ENCODE measurements around the gene CNTROB. TPM values are rescaled to one million over a fixed set of nuclear protein-coding genes. Genes with fewer than 3 reads are reported as not detected.
A peak's percentile ranks its signal among the peaks of the same experiment; 100 is the strongest.

The CNTROB gene
- total RNA-seq, 1 donor = 9.2 TPM

DNA sequence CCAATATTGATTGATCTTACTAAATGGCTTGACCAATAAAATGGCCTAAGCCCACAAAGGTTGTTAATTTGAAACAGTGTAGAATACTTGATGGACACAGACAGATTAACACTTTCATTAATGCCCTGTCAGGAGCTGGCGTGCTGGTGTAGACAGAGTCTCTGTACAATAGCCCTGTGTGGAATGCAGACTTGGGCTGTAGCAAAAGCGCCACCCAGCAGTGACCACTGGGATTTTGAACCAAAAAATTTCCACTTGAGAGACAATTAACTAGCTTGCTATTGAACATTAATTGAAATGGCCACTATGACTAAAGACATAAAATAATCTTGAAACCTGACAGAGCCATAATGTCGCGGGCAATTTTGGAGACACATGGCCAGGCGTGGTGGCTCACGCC lies 50.7 kb downstream of the CNTROB start:
- no peaks in the 10 kb centered on the region for H3K9me3 ChIP-seq (ENCODE audit: low read depth, low read length)
- H3K4me1 ChIP-seq (ENCODE audit: insufficient read depth, low read length) = peaks cover 9% of the 10 kb centered on the region
- no peaks in the 10 kb centered on the region for H3K27me3 ChIP-seq (ENCODE audit: insufficient read depth, low read length)
- H3K4me3 ChIP-seq (ENCODE audit: low read length) = no peak overlapping the region

- Histone ChIP-seq H3K4me1 (ENCODE audit: insufficient read depth, low read length) (peaks cover 16% of the 10 kb centered on the region), H3K27me3 (ENCODE audit: insufficient read depth, low read length) (no peaks in the 10 kb centered on the region), H3K4me3 (ENCODE audit: low read length) (no peak overlapping the region), H3K9me3 (ENCODE audit: low read depth, low read length) (no peaks in the 10 kb centered on the region)
Observed at GRCh38 chr17:7984904-7985303, 52.9 kb downstream of the CNTROB start.

GRCh38 chr17:7987112-7987893 lies 55.3 kb downstream of the CNTROB start:
- no peak overlapping the region for H3K4me3 ChIP-seq (ENCODE audit: low read length)
- H3K4me1 ChIP-seq (ENCODE audit: insufficient read depth, low read length) = peaks cover 19% of the 10 kb centered on the region
- no peaks in the 10 kb centered on the region for H3K9me3 ChIP-seq (ENCODE audit: low read depth, low read length)
- H3K27me3 ChIP-seq (ENCODE audit: insufficient read depth, low read length) = no peaks in the 10 kb centered on the region

DNA sequence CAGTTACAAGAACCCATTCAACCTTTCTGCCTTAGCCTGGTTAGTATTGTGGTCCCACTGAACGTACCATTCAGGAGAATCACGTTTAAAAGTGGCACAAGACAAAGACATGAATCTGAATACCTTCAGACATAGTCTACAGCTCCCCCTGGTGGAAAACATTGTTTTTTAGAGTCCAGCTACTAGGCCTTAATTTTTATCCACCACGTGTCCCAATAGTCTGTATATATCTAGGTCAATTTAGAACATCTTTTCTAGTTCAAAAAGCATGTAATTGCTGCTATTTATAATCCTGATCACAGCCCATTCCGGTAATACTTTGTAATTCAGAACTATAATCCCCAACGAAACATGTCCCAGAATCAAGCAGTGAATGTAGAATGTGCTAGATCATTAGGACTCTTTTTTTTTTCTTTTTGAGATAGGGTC lies 56.8 kb downstream of the CNTROB start:
- no peaks in the 10 kb centered on the region for H3K27me3 ChIP-seq (ENCODE audit: insufficient read depth, low read length)
- H3K9me3 ChIP-seq (ENCODE audit: low read depth, low read length) = no peaks in the 10 kb centered on the region
- peaks cover 15% of the 10 kb centered on the region for H3K4me1 ChIP-seq (ENCODE audit: insufficient read depth, low read length)
- H3K4me3 ChIP-seq (ENCODE audit: low read length) = no peak overlapping the region

GRCh38 chr17:7989781-7990655 lies 58.0 kb downstream of the CNTROB start:
- peaks cover 15% of the 10 kb centered on the region for H3K4me1 ChIP-seq (ENCODE audit: insufficient read depth, low read length)
- no peaks in the 10 kb centered on the region for H3K27me3 ChIP-seq (ENCODE audit: insufficient read depth, low read length)
- no peaks in the 10 kb centered on the region for H3K9me3 ChIP-seq (ENCODE audit: low read depth, low read length)
- peak overlapping the region; percentile 43 for H3K4me3 ChIP-seq (ENCODE audit: low read length)

DNA sequence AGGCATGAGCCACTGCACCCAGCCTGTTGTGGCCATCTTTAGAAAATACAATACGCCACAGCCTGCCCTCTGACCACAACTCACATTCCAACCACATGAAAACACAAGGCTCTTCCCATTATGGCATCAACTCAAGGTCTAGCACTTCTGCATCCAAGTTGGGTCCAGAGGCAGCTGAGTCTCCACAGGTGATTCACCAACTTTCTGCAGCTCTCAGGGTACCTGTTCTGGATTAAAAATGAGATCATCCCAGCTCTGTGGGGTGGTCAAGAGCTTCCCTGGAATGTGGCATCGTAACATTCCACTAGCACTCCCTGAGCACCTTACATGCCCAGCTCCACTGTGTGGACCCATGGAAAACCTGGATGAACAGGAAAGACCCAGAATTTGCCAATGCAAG lies 60.5 kb downstream of the CNTROB start:
- Histone ChIP-seq H3K4me1 (ENCODE audit: insufficient read depth, low read length) (peaks cover 19% of the 10 kb centered on the region), H3K27me3 (ENCODE audit: insufficient read depth, low read length) (peaks cover 3% of the 10 kb centered on the region), H3K4me3 (ENCODE audit: low read length) (no peak overlapping the region), H3K9me3 (ENCODE audit: low read depth, low read length) (no peaks in the 10 kb centered on the region)

DNA sequence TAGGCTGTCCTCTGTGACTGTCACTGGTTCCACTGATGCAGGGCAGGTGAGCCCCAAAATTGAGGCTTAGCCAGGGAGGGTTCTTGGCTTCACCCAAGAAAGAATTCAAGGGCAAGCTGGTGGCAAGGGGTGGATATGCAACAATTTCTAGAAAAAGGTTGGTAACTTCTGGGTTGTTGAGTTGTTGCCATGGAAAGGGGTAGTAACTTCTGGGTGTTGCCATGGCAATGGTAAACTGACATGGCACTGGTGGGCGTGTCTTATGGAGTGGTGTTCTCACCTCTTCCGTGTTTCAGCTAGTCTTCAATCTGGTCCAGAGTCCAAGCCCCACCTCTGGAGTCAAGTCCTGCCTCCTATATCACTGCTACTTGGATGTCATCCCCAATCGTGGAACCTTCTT lies 60.9 kb downstream of the CNTROB start:
- Histone ChIP-seq H3K9me3 (ENCODE audit: low read depth, low read length) (no peaks in the 10 kb centered on the region), H3K27me3 (ENCODE audit: insufficient read depth, low read length) (peaks cover 3% of the 10 kb centered on the region), H3K4me1 (ENCODE audit: insufficient read depth, low read length) (peaks cover 19% of the 10 kb centered on the region), H3K4me3 (ENCODE audit: low read length) (no peak overlapping the region)

DNA sequence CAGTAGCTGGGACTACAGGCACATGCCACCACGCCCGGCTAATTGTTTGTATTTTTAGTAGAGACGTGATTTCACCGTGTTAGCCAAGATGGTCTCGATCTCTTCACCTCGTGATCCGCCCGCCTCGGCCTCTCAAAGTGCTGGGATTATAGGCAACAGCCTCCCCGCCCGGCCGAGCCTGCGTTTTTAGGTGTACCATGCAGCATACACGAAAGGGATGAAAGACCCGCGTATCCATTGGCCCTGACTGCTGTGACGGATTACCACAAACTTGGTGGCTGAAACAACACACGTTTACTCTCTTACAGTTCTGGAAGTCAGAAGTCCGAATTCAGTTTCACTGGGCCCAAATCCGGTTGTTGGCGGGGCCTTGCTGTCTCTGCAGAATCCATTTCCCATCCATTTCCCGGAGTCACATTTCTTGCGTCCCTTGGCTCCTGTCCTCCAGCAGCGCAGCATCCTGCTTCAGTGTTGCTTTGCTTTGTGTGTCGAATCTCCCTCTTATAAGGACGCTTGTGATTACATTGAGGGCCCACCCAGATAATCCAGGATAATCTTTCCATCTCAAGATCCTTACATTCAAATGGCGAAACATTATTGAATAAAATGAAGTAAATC lies 62.1 kb downstream of the CNTROB start:
- Histone ChIP-seq H3K9me3 (ENCODE audit: low read depth, low read length) (no peaks in the 10 kb centered on the region), H3K4me1 (ENCODE audit: insufficient read depth, low read length) (peaks cover 19% of the 10 kb centered on the region), H3K27me3 (ENCODE audit: insufficient read depth, low read length) (peaks cover 3% of the 10 kb centered on the region), H3K4me3 (ENCODE audit: low read length) (no peak overlapping the region)

DNA sequence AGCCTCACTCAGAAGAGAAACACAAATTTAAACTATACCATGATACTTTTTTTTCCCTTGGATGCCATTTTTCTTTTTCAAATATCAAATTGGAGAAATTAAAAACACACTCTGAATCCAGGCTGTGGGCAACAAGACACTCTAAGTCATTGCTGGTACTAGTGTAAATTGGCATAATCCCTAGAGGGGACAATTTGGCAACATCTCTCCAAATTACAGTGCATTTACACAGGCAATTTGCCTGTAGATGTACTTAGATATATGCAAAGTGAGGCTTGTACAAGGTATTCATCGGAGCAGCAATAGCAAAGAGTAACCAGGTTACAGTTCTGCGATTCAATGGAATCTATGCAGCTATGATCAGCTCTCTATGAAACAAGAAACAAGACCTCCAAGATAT lies 63.7 kb downstream of the CNTROB start:
- Histone ChIP-seq H3K9me3 (ENCODE audit: low read depth, low read length) (no peaks in the 10 kb centered on the region), H3K27me3 (ENCODE audit: insufficient read depth, low read length) (peaks cover 16% of the 10 kb centered on the region), H3K4me1 (ENCODE audit: insufficient read depth, low read length) (peaks cover 5% of the 10 kb centered on the region), H3K4me3 (ENCODE audit: low read length) (no peak overlapping the region)

DNA sequence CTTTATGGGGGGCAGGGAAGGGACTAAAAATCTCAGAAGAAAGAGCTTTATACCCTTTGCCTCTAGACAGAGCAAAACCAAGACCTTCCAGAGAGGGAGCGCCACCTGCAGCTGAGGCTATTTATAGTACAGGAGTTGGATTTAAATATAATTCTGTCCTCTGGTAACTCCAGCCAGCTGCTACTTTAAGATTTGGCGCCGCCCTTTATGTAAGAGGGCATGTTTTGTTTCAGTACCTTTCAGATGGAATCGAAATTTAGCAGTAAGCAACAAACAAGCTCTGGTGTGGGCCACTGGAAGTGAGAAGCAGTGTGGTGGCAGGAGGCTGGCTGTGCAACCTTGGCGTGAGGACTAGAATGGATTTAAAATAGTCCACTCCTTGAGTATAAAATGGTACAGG lies 65.2 kb downstream of the CNTROB start:
- H3K4me1 ChIP-seq (ENCODE audit: insufficient read depth, low read length) = peaks cover 9% of the 10 kb centered on the region
- H3K4me3 ChIP-seq (ENCODE audit: low read length) = no peak overlapping the region
- peaks cover 27% of the 10 kb centered on the region for H3K27me3 ChIP-seq (ENCODE audit: insufficient read depth, low read length)
- H3K9me3 ChIP-seq (ENCODE audit: low read depth, low read length) = no peaks in the 10 kb centered on the region

Other genes with a start within 250 kb of the CNTROB start
- 9.9 TPM for gene TP53, start 244.7 kb upstream of the CNTROB start, total RNA-seq
- 3.6 TPM for gene WRAP53, start 243.7 kb upstream of the CNTROB start, total RNA-seq
- not detected for gene EFNB3, start 227.0 kb upstream of the CNTROB start, total RNA-seq
- gene DNAH2, start 214.5 kb upstream of the CNTROB start, total RNA-seq = under 0.01 TPM
- 88.1 TPM for gene KDM6B, start 98.0 kb upstream of the CNTROB start, total RNA-seq
- gene TMEM88, start 77.1 kb upstream of the CNTROB start, total RNA-seq = 8.5 TPM
- gene NAA38, start 74.6 kb upstream of the CNTROB start, total RNA-seq = 14.0 TPM
- 8.8 TPM for gene CYB5D1, start 74.2 kb upstream of the CNTROB start, total RNA-seq
- 96.4 TPM for gene CHD3, start 43.4 kb upstream of the CNTROB start, total RNA-seq
- gene RNF227, start 15.9 kb upstream of the CNTROB start, total RNA-seq = 2.4 TPM
- gene KCNAB3, start 2.4 kb upstream of the CNTROB start, total RNA-seq = 1.2 TPM
- gene TRAPPC1, start 260 bp upstream of the CNTROB start, total RNA-seq = 21.4 TPM
- 0.10 TPM for gene GUCY2D, start 70.4 kb downstream of the CNTROB start, total RNA-seq
- gene ALOX15B, start 106.9 kb downstream of the CNTROB start, total RNA-seq = 0.10 TPM
- not detected for gene ALOX12B, start 155.5 kb downstream of the CNTROB start, total RNA-seq
- gene ALOXE3, start 186.3 kb downstream of the CNTROB start, total RNA-seq = 0.10 TPM
- gene HES7, start 191.9 kb downstream of the CNTROB start, total RNA-seq = not detected
- 250 TPM for gene PER1, start 220.2 kb downstream of the CNTROB start, total RNA-seq
- 40.3 TPM for gene VAMP2, start 230.7 kb downstream of the CNTROB start, total RNA-seq
- 221 TPM for gene TMEM107, start 244.2 kb downstream of the CNTROB start, total RNA-seq

All from mononuclear cell (primary cell).